G401 (cell line): ENCODE data around the gene ZNF621. TPM values are rescaled to one million over a fixed set of nuclear protein-coding genes. Genes with fewer than 3 reads are reported as not detected.
"Not testable (repeated sequence)": the region's sequence is repeated elsewhere in the genome, so short reads cannot be mapped to it uniquely, and the experiment has no call there.

Experiments
- DNase-seq: peaks from one replicate; pipeline ENCODE4 v3.0.0-alpha.2; 2015; ENCODE audit warnings: low spot score
- in situ Hi-C: cut with HindIII; loops from 2 replicates; pipeline ENCODE4 v1.10.0; 2016; ENCODE audit warnings: low sequenced_read_pairs, mixed read lengths
- total RNA-seq: library from RNA; depleted of rRNA; stranded (reverse); fragments of >200 nt; shearing (Covaris generic); gene quantifications from 2 replicates; pipeline ENCODE4 v1.2.3, GENCODE V29; 2014

ZNF621 gene
- total RNA-seq, 1 experiment from 2014 or later: 17.9 TPM

DNA sequence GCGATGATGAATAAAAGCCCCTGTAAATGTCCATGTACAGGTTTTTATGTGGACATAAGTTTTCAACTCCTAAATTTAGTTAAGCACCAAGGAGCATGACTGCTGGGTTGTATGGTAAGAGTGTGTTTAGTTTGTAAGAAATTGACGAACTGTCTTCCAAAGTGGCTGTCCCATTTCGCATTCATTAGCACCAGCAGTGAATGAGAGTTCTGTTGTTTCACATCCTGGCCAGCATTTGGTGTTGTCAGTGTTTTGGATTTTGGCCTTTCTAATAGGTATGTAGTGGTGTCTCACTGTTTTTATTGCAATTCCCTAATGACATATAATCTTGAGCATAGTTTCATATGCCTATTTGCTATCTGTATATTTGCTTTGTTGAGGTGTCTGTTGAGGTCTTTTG is 3.7 kb downstream of the ZNF621 start:
- in situ Hi-C loops: no loop called here
- DNase-seq: no peak

DNA sequence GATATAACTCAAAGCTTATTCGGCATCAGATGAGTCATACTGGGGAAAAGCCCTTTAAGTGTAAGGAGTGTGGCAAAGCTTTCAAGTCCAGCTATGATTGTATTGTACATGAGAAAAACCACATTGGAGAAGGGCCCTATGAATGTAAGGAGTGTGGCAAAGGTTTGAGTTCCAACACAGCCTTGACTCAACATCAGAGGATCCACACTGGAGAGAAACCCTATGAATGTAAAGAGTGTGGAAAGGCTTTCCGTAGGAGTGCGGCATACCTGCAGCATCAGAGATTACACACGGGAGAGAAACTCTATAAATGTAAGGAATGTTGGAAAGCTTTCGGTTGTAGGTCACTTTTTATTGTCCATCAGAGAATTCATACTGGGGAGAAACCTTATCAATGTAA is 7.5 kb downstream of the ZNF621 start:
- DNase-seq: no peak
- in situ Hi-C loops: no loop called here

DNA sequence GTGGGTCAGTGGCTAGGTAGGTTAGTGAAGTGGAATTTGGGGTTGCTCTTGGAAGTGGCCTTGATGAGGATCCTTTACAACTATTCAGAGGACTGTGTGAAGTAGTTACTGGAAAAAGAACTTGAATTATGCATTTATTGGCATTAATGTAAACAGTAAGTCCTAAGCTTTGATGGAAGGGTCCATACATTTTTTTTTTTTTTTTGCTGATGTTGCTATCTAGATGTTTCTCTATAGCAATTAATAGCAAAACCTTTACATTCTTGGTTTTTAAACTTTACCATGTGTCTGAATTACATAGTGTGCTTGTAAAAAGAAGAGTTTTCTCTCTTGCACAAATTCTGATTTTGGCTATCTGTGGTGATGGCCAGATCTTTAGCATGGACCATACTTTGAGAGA is 9.5 kb downstream of the ZNF621 start:
- in situ Hi-C loops: no loop called here
- no peak for DNase-seq

DNA sequence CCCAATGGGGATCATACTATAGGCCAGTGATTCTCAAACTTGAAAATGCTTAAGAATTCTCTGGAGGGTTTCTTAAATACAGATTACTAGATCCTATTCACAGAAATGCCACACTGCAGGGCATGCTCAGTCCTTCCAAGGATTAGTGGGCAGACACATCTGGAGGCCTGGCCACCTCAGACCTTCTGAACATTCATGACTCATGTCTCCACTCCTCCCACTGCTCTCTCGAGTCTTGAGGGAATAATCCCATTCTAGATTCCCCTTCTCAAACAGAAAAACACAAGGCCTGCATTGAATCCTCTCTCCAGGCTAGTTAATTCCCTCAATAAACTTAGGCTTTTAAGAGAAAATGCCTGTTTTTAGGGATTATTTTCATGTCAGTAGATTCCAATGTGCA is 22.1 kb downstream of the ZNF621 start:
- no peak for DNase-seq
- in situ Hi-C loops: no loop called here

DNA sequence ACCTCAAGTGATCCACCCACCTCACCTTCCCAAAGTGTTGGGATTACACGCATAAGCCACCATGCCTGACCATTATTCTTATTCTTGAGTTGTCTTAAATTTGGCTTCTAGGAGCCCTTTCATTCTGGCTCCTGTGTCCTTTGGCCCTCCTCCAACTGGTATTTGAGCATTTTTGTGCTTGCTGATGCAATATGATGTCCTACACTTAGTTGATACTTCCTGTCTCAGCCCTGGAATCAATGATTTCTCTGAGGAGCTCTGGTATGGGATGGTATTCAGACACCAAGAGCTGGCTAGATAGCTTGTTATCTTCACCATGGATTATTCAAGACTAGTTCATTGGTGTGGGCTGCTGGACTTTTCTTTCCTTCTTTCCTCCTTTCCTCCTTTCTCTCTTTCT is 25.4 kb downstream of the ZNF621 start:
- no peak for DNase-seq
- in situ Hi-C loops: no loop called here

DNA sequence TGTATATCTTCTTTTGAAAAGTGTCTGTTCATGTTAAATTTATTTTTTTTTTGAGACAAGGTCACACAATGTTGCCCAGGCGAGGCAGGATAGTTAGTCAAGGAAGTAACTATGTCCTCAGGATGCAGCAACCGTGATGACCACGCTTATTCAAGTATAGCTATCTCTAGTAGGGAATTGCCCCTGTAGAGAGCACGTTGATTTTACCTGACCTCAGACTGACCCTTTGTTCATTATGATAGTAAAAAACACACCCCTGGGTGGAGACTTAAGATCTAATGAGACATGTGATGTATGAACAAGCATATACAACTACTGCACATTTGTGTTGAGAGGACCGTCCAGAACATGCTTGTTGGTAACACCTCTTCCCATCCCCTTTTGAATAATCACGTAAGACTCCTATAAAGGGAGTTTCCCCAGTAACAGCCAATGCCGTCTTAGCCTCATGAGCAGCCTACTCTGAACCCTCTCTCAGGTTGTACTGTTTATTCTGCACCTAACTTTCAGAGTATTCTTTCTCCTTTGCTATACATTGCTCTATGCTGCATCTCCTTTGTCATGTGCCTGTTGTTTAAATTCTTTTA is 32.9 kb downstream of the ZNF621 start:
- in situ Hi-C loops: no loop called here
- DNase-seq: no peak

DNA sequence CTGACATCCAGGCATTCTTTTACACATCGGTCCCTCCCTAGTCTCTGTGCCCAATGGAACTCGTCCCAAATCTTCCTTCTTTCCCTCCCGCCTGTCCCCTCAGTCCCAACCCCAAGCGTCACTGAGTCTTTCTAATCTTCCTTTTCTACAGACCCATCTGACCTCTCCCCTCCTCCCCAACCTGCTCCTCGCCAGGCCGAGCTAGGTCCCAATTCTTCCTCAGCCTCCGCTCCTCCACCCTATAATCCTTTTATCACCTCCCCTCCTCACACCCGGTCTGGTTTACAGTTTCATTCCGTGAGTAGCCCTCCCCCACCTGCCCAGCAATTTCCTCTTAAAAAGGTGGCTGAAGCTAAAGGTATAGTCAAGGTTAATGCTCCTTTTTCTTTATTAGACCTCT is 37.7 kb downstream of the ZNF621 start:
- DNase-seq, in situ Hi-C loops: not testable (repeated sequence)

DNA sequence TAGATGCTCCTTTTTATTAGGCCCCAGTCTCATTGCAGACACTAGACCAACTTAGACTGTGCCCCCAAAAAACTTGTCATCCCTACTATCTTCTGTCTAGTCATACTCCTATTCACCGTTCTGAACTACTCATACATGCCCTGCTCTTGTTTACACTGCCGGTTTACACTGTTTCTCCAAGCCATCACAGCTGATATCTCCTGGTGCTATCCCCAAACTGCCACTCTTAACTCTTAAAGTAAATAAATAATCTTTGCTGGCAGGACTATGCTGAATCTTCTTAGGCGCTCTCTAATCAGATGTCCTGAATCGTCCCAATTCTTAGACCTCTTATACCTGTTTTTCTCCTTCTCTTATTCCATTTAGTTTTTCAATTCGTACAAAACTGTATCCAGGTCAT is 40.9 kb downstream of the ZNF621 start:
- in situ Hi-C loops, DNase-seq: not testable (repeated sequence)

DNA sequence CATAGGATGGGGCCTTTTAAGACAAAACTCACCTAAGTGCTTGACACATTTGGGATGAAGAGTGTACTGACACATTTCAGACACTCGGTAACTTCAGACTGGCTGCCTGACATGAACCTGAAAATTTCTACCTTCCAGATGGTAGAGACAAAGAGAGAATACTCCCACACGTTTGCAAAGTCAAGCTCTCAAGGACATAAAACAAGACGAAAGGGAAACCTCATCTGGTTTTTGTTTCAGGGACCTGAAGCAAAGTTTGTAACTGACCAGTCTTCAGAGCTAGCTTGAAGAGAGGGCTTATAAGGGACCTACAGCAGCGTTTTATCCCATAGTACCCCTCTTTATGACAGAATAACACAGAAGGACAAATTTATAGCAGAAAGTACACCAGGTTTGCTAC is 41.9 kb downstream of the ZNF621 start:
- no peak for DNase-seq
- in situ Hi-C loops: no loop called here

DNA sequence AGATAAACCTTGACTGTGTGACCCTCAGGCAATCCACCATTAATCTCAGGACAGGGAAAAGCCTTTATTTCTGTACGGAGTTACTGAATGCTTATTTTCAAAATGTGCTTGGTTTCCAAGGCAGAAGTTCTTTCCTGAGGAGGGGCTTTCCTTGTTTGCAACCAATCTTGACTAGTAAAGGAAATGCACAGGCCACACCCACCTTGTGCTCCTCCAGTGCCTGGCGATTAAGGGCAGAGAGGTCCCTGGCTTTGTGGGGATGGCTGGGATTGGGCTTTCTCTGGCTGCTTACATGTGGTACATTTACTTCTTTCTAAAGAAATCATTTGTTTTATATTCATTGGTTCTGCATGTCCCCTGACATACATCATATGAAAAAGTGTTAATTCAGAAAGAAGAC is 47.8 kb downstream of the ZNF621 start:
- DNase-seq: no peak
- in situ Hi-C loops: no loop called here

DNA sequence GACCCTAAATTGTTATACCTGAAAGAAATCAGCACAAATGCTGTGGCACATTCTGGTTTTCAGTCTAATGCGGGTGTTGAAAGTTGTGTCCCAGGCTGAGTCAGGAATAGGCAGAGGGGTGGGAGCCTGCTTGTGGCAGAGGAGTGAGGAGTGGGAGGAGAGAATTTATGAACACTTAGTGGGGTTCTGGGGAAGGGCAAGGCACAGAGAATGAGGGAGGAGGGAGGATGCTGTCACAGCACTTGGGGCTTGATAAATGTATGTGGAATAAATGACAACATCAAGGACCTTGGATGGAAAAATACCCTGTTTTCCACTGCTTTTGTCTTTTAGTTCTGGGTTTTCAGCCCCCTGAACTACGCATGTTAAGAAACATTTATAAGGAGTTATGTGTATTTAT is 49.3 kb downstream of the ZNF621 start:
- no peak for DNase-seq
- in situ Hi-C loops: no loop called here

DNA sequence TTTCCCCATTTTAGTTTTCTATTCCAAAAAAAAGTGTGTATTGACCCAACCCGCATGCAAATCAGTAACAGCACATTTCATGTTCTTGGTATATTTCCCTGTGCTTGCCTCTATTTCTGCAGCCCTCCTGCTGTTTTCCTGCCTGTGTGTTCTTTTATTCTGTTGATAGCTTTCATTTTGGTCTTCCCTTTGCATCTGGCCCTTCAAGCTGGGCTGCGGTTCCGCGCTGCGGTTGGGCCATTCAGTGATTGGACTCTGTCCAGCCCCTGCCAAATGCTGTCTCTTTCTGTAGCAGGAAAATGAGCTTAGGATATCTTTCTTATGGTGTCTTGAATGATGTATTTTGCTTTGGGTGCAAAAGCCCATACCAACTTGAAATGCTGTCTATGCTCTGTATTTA is 49.9 kb downstream of the ZNF621 start:
- in situ Hi-C loops: no loop called here
- peak; percentile 75 for DNase-seq

DNA sequence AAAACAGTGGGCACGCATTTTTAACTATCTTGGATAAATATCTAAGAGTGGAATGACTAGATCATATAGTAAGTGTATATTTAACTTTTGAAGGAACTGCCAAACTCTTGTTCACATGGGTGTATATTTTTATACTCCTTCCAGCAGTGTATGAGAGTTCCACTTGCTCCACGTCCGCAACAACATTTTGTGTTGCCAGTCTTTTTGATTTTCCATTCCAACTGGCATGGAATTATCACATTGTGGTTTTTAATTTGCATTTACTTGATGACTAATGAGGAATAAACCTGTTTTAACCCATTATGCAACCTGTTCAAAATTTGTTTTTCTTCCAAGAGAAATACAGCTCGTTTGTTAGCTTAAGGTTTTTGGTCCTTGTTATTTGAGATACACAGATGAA is 51.6 kb downstream of the ZNF621 start:
- in situ Hi-C loops: no loop called here
- no peak for DNase-seq

DNA sequence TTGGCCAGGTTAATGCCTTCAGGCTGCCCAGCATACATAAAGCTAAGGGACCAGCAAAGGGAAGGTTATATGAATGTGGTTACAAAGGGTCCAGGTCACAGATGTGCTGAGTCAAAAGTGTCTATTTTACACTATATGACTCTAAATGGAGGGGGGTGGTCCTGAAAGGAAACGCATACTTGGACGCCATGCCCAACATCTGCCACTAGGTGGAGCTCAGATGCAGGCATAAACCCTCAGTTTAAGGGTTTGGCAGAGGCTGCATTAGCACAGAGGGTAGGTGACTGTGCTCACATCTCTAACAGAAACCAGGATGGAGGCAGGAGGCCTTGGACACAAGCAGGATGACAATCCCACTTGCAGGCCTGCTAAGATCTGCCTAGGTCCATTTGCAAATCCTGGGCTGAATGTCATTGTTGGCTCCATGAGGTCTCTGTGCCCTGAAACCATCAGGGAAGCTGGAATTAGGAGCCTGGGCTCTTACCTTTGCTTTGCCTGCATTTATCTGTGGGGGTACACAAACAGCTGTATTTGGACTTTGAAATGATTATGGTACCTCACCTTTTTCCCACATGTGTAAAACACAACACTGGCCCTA is 55.8 kb downstream of the ZNF621 start:
- peak; percentile 91 for DNase-seq
- in situ Hi-C loops: no loop called here

DNA sequence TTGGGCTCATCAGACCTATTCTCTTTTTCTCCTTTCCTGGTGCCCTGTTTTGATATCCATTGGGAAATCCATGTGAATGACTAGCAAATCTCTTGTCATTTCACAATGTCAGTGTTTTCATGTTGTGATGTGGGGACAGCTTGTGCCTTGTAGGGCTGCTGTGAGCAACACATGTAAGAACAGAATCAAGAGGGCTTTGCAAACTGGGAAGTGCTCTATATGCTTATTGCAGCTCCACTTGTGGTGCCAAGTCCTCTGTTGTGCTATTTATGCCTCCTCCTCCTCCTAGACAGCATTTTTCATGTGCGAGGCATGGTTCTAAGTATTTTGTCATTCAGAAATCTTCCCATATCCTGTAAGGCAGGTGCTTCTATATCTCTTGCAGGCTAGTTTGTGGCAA is 56.4 kb downstream of the ZNF621 start:
- DNase-seq: peak; percentile 36
- in situ Hi-C loops: no loop called here

DNA sequence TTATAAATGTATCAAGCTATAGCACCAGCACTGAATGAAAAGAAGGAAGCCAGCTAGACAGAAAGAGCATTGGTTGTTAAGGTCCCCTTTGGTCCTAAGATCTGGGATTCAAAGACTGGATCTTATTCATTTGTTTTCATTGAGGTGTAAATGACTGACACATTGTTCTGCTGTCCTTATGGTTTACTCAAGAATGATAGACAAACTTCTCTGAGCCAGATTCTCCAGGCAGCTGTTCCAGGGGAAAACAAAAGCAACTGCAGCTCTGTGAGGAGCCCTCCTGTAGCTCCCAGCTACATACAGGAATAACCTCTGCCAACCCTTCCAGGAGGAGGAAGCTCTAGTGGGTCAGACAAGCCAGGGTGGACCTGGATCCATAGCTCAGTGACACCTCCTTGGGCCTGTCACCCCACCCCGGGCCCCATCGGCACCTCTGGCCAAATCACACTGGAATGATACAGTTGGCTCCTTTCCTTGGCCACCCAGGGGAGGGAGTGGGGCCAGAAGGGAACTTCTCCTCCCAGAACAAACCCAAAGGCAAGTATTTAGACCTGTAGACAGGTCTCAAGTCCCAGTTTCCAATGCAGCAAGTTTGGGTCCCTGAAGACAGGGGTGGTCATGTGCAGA is 57.8 kb downstream of the ZNF621 start:
- DNase-seq: no peak
- in situ Hi-C loops: no loop called here

DNA sequence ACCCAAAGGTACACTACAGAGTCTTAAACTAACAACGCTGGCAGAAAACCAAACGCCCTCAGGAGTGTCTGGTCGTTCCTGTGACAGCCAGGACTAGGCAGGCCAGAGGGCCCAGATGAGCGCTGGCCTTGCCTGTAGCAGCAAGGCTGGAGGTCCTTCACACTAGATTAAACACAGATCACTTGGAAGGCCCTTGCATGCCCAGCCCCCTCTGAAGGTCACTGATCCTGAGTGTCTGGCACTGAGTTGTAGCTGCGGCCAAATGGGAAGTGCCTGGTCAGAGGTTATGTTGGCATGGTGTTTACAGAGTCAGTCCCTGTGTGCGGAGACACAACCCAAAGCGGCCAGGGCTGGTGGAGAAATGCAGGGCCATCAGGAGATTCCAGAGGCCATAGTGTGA is 58.9 kb downstream of the ZNF621 start:
- in situ Hi-C loops: no loop called here
- DNase-seq: no peak

DNA sequence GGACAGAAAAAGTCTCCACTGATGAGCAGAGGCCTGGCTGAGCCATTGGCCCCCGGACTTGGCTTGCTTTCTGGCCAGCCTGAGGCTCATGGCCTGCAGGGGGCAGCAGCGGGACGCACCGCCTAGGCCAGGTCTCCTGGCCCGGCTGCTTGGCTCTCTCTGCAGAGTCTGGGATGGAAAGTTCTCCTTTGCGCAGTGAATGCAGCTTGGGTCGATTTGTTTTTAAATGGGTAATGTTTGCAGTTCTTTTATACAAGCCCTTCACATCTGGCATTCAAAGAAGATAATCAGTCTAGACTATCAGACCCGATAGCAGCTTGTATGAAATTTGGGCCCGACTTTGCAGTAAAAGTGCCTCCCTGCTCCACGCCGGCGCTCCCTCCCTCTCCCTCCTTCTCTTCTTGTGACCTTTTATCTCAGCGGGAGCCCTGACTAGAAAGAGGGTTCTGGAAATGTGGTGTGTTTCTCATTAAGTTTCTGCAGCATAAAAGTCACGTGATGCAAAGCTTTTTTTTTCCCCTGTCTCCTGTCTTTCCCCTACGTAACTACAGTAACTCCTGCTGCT is 59.9 kb downstream of the ZNF621 start:
- peak; percentile 88 for DNase-seq
- in situ Hi-C loops: no loop called here

DNA sequence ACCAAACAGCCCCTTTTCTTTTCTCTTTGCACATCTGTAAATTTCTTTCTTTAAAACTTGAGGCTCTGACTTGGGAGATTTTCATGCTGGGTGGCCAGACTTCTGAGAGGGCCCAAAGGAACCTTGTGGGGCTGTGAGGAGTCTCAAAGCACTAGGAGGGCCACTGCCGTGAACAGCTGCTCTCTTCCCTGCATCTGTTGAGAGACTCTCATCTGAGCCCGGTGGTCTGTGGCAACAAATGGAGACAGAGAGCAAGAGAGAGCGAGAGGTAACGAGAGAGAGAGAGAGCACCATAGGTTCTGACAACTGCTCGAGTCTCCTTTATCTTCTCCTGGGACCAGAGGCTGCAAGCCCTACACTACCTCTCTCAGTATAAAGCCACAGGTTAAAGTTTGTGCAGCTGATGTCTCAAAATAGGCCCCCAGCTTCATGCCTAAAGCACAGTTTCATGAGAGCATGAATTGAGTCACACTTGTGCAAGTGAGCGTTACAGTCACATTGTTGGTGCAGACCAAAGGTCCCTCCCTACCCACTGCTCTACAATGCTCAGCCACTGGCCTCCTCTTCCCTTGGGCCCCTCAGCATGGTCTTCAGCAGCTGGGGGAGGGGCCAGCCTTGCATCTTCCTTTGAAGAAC is 60.7 kb downstream of the ZNF621 start:
- in situ Hi-C loops: no loop called here

DNA sequence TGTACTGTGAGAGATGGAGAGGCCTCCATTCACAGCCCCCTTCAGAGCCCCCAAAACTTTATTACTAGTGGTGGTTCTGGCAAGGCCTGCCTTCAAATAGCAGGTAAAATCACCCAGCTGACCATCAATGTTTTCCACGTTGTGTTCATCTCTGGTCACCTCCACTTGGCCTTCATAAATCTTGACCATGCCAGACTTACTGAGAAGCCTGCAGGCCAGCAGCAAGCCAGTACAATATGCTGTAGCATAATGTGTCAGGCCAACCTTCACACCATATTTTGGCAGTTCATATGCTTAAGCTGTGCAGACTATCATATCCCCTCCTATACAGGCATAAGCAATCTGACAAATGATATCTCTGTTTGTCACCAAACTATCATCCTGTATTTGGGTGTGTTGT is 62.1 kb downstream of the ZNF621 start:
- DNase-seq: peak; percentile 52
- in situ Hi-C loops: no loop called here

More for the DNA sequence above, 60.7 kb downstream of the ZNF621 start:
- no peak for DNase-seq
